Loucy (cell line): ENCODE data around the gene TTYH3.

Experiments used
- H2AFZ ChIP-seq: fragments of 200-600 bp; sonication (generic); 2 replicates; pipeline ENCODE4 v1.6.0; 2016; ENCODE audit warnings: antibody characterized with exemption, mild to moderate bottlenecking, low read length, moderate library complexity
- H3F3A ChIP-seq: fragments of 200-600 bp; 2 replicates; pipeline ENCODE4 v1.6.0; 2016; ENCODE audit warnings: antibody characterized with exemption, low read depth, mild to moderate bottlenecking
- H3K27me3 ChIP-seq: fragments of 200-600 bp; sonication (generic); 2 replicates; pipeline ENCODE4 v1.6.1; 2014; ENCODE audit warnings: low read length, mild to moderate bottlenecking; ENCODE audit not compliant: insufficient read depth, poor library complexity, severe bottlenecking
- H3K36me3 ChIP-seq: fragments of 200-600 bp; sonication (generic); 2 replicates; pipeline ENCODE4 v1.6.1; 2016; ENCODE audit warnings: low read length; ENCODE audit not compliant: insufficient read depth
- H3K4me1 ChIP-seq: fragments of 200-600 bp; sonication (generic); 2 replicates; pipeline ENCODE4 v1.5.1; 2014; ENCODE audit warnings: low read length, mild to moderate bottlenecking; ENCODE audit not compliant: insufficient read depth, poor library complexity, severe bottlenecking
- H3K4me2 ChIP-seq: fragments of 200-600 bp; sonication (generic); 2 replicates; pipeline ENCODE4 v1.6.0; 2014; ENCODE audit warnings: antibody characterized with exemption, low read length, low read depth, mild to moderate bottlenecking; ENCODE audit not compliant: poor library complexity, severe bottlenecking
- H3K4me3 ChIP-seq: fragments of 200-600 bp; sonication (generic); 2 replicates; pipeline ENCODE4 v1.5.1; 2014; ENCODE audit warnings: low read length, mild to moderate bottlenecking, mixed read lengths; ENCODE audit not compliant: poor library complexity, severe bottlenecking
- H3K79me2 ChIP-seq: fragments of 200-600 bp; sonication (generic); 2 replicates; pipeline ENCODE4 v1.6.1; 2014; ENCODE audit warnings: low read length; ENCODE audit not compliant: insufficient read depth
- H3K9ac ChIP-seq: fragments of 200-600 bp; sonication (generic); 2 replicates; pipeline ENCODE4 v1.6.0; 2014; ENCODE audit warnings: mild to moderate bottlenecking, low read depth, low read length, moderate library complexity; ENCODE audit not compliant: poor library complexity, severe bottlenecking
- H3K9me2 ChIP-seq: fragments of 200-600 bp; sonication (generic); replicated peaks from 2 replicates; pipeline ENCODE4 v1.6.1; 2016; ENCODE audit warnings: low read depth, low read length, mixed read lengths
- H3K9me3 ChIP-seq: fragments of 200-600 bp; sonication (generic); 2 replicates; pipeline ENCODE4 v1.6.1; 2014; ENCODE audit warnings: mild to moderate bottlenecking, antibody characterized with exemption, low read length, low read depth; ENCODE audit not compliant: insufficient read depth
- H4K20me1 ChIP-seq: fragments of 200-600 bp; sonication (generic); 2 replicates; pipeline ENCODE4 v1.6.0; 2014; ENCODE audit warnings: antibody characterized with exemption, low read length, mild to moderate bottlenecking; ENCODE audit not compliant: insufficient read depth, poor library complexity, severe bottlenecking
- CTCF ChIP-seq: fragments of 200-600 bp; sonication (generic); conservative IDR thresholded peaks from 2 replicates; pipeline ENCODE4 v1.5.1; 2014; ENCODE audit warnings: mild to moderate bottlenecking, antibody characterized with exemption, low read length
- EZH2phosphoT487 ChIP-seq: fragments of 200-600 bp; IDR thresholded peaks from 2 replicates; pipeline ENCODE4 v1.6.1; 2018; ENCODE audit warnings: antibody characterized with exemption, mild to moderate bottlenecking, moderate library complexity, borderline replicate concordance

Gene TTYH3

DNA sequence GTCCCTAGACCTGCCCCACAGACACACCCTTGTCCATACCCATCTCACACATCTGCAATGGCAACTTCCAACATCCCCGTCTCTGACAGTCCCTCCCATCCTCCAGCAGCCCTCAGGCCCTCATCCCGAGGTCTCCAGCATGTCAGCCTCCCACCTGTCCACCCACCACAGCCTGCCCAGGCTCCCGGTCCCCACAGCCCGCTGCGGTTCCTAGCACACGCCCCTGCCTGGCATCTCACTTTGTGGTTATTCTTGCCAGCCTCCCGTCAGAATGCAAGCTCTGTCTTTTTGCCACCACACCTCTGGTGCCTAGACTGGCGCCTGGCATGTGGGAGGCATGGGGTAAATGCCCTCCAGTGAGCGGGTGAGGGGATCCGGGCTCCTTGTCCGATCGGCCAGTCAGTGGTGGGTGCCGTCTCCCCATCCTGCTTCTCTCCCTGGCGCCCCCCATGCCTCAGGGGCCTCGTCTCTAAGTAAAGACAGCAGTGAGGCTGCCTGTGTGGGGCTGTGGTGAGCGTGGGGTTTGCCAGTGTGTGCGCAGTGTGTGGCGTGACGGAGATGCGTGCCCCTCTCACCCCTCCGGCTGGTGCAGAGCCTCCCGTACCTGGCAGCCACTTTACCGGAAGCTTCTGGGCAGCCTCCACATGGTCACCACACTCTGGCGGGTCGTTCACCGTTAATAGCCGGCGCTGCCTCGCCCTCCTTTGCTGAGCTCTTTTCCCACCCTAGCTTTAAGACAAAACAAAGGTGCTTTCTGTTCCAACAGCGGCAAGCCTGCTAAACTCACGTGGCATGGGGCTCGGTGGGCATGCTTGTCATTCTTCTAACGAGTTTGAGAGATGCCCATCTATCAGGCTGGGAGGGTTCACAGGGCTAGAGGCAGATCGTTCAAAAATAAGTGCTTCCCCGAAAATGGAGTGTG is 28.5 kb upstream of the TTYH3 start:
- TF ChIP-seq EZH2phosphoT487 = no peak

DNA sequence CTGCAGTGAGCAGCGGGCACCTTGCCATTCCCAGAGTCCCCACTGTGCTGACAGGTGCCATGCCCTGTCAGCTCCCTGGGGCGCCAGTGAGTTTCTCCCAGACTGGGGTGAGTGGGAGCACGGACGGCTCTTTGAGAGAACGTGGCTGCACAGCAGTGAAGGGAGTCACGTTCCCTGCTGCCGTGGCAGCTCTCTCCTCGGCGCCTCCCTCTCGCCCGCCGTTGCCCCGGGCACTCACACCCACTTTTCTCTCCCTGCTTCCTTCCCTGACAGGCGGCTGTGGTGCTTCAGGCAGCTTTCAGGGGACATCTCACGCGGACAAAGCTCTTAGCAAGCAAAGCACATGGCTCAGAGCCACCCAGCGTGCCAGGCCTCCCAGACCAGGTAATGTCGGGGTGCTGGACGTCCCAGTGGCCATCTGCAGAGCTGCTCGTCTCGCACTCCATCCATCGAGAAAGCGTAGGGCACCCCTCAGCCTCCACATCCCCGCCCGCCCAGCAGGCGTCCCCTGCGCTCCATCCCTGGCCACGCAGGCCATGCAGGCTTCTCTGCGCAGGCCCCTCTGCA is 27.1 kb upstream of the TTYH3 start:
- Histone ChIP-seq H3K9me3 (no peaks in the 10 kb centered on the region), H3K4me2 (no peak overlapping the region), H3K36me3 (no peaks in the 10 kb centered on the region), H3K9ac (no peak overlapping the region), H3F3A (no peaks in the 10 kb centered on the region), H3K27me3 (no peaks in the 10 kb centered on the region), H3K9me2 (no peaks in the 10 kb centered on the region), H3K4me3 (no peak overlapping the region), H3K79me2 (no peaks in the 10 kb centered on the region), H4K20me1 (no peaks in the 10 kb centered on the region), H2AFZ (no peak overlapping the region), H3K4me1 (no peaks in the 10 kb centered on the region)
- TF ChIP-seq CTCF (no peak), EZH2phosphoT487 (no peak)

More for the DNA sequence above, 28.5 kb upstream of the TTYH3 start:
- no peak overlapping the region for H3K9ac ChIP-seq
- H3K36me3 ChIP-seq = no peaks in the 10 kb centered on the region
- H3K27me3 ChIP-seq = no peaks in the 10 kb centered on the region
- H3K9me3 ChIP-seq = no peaks in the 10 kb centered on the region
- H3K4me1 ChIP-seq = no peaks in the 10 kb centered on the region
- no peak overlapping the region for H3K4me3 ChIP-seq
- H4K20me1 ChIP-seq = no peaks in the 10 kb centered on the region
- H3K4me2 ChIP-seq = no peak overlapping the region
- H3F3A ChIP-seq = no peaks in the 10 kb centered on the region
- H2AFZ ChIP-seq = no peak overlapping the region
- H3K79me2 ChIP-seq = no peaks in the 10 kb centered on the region
- H3K9me2 ChIP-seq = no peaks in the 10 kb centered on the region

DNA sequence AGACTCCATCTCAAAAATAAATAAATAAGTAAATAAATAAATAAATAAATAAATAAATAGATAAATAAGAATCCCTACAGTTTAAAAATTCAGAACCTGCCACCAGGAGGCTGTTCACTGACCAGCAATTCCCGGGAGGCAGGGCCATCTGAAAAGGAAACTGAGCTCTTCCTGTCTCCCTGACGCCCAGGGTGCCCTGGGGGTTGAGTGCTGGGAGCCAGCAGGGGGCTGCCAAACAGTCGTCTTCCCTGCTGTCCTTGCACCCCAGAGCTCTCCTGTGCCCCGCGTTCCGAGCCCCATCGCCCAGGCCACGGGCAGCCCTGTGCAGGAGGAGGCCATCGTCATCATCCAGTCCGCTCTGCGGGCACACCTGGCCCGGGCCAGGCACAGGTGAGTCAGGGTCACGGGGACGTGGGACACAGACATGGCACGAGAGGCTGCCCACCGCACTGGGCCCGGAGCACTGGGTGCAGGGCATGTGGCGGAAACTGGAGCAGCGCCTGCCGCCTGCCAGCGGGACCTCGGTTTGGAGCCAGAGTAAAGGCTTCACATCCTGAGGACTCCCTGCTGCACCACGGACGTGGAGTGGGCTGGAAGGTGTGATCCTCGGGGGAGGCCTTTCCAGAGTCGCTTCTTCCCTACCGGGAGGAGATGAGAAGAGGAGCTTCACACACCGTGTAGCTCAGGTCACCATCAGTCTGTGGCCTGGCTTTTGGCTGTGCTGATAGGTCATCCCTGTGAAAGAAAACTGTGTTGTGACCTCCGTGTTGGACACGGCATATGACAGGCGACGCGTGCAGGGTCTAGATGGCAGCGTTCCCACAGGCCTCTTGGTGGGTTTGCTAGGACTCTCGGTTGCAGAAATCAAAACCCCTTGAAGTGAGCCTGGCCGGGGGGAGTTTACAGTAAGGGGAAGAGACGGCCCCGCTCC is 25.9 kb upstream of the TTYH3 start:
- H3K79me2 ChIP-seq = no peaks in the 10 kb centered on the region
- no peak overlapping the region for H3K9ac ChIP-seq
- H3K4me1 ChIP-seq = no peaks in the 10 kb centered on the region
- H3K4me2 ChIP-seq = no peak overlapping the region
- H3K36me3 ChIP-seq = no peaks in the 10 kb centered on the region
- no peaks in the 10 kb centered on the region for H3K9me3 ChIP-seq
- H3K9me2 ChIP-seq = no peaks in the 10 kb centered on the region
- no peaks in the 10 kb centered on the region for H3K27me3 ChIP-seq
- TF ChIP-seq CTCF (no peak), EZH2phosphoT487 (no peak)
- no peak overlapping the region for H3K4me3 ChIP-seq
- H4K20me1 ChIP-seq = no peaks in the 10 kb centered on the region
- no peaks in the 10 kb centered on the region for H3F3A ChIP-seq
- no peak overlapping the region for H2AFZ ChIP-seq
